H9 (cell line): Measurements from ENCODE around the gene ZNG1F. TPM values are rescaled to one million over a fixed set of nuclear protein-coding genes. Genes with fewer than 3 reads are reported as not detected.
"Not testable (repeated sequence)": the region's sequence is repeated elsewhere in the genome, so short reads cannot be mapped to it uniquely, and the experiment has no call there.

Experiments used
- DNase-seq: peaks from one replicate; pipeline ENCODE4 v3.0.0-alpha.2; 2017
- H2AFZ ChIP-seq: one replicate; pipeline ENCODE4 v1.6.1; 2013; ENCODE audit warnings: mild to moderate bottlenecking, low read length, control low read depth, moderate library complexity
- H2AK5ac ChIP-seq: 2 replicates; pipeline ENCODE4 v1.6.1; 2013; ENCODE audit warnings: low read length, control low read depth, mixed read lengths; ENCODE audit not compliant: insufficient read length
- H2BK120ac ChIP-seq: one replicate; pipeline ENCODE4 v1.6.1; 2013; ENCODE audit warnings: low read depth, mild to moderate bottlenecking, low read length, control low read depth, inconsistent platforms; ENCODE audit not compliant: poor library complexity, severe bottlenecking
- H2BK12ac ChIP-seq: 2 replicates; pipeline ENCODE4 v1.6.1; 2013; ENCODE audit warnings: low read length, control low read depth, mixed read lengths, low read depth; ENCODE audit not compliant: insufficient read length
- H2BK15ac ChIP-seq: 2 replicates; pipeline ENCODE4 v1.6.1; 2013; ENCODE audit warnings: low read depth, low read length, control low read depth
- H2BK20ac ChIP-seq: one replicate; pipeline ENCODE4 v1.6.1; 2013; ENCODE audit warnings: low read depth, mild to moderate bottlenecking, low read length, control low read depth, inconsistent platforms; ENCODE audit not compliant: poor library complexity, severe bottlenecking
- H2BK5ac ChIP-seq: 2 replicates; pipeline ENCODE4 v1.6.1; 2013; ENCODE audit warnings: low read length, control low read depth, mixed read lengths; ENCODE audit not compliant: insufficient read length
- H3K14ac ChIP-seq: 2 replicates; pipeline ENCODE4 v1.6.1; 2013; ENCODE audit warnings: low read length, control low read depth; ENCODE audit not compliant: insufficient read depth
- H3K18ac ChIP-seq: 2 replicates; pipeline ENCODE4 v1.6.1; 2013; ENCODE audit warnings: low read depth, mild to moderate bottlenecking, mixed read lengths, low read length, control low read depth; ENCODE audit not compliant: insufficient read length
- H3K23ac ChIP-seq: 2 replicates; pipeline ENCODE4 v1.6.1; 2013; ENCODE audit warnings: low read length, control low read depth, mixed read lengths, low read depth; ENCODE audit not compliant: insufficient read length
- H3K23me2 ChIP-seq: 2 replicates; pipeline ENCODE4 v1.6.1; 2013; ENCODE audit warnings: low read depth, mild to moderate bottlenecking, mixed read lengths, low read length, control low read depth; ENCODE audit not compliant: insufficient read length, poor library complexity, severe bottlenecking
- H3K27ac ChIP-seq: 2 replicates; pipeline ENCODE4 v1.5.1; 2013; ENCODE audit warnings: low read length, control low read depth, mixed read lengths, low read depth; ENCODE audit not compliant: insufficient read length
- H3K27me3 ChIP-seq: 2 replicates; pipeline ENCODE4 v1.6.1; 2013; ENCODE audit warnings: low read length, control low read depth, inconsistent platforms; ENCODE audit not compliant: insufficient read depth
- H3K4ac ChIP-seq: 2 replicates; pipeline ENCODE4 v1.6.1; 2013; ENCODE audit warnings: low read depth, mild to moderate bottlenecking, control low read depth, inconsistent platforms, low read length, moderate library complexity
- H3K4me1 ChIP-seq: 2 replicates; pipeline ENCODE4 v1.6.1; 2013; ENCODE audit warnings: low read length, control low read depth, inconsistent platforms; ENCODE audit not compliant: insufficient read depth
- H3K4me2 ChIP-seq: 2 replicates; pipeline ENCODE4 v1.6.1; 2013; ENCODE audit warnings: low read length, control low read depth, mixed read lengths; ENCODE audit not compliant: insufficient read length, insufficient read depth
- H3K56ac ChIP-seq: 2 replicates; pipeline ENCODE4 v1.6.1; 2013; ENCODE audit warnings: low read depth, mild to moderate bottlenecking, mixed read lengths, low read length, control low read depth; ENCODE audit not compliant: insufficient read length
- H3K79me1 ChIP-seq: 2 replicates; pipeline ENCODE4 v1.6.1; 2013; ENCODE audit warnings: low read depth, mild to moderate bottlenecking, moderate library complexity, low read length, control low read depth, inconsistent platforms; ENCODE audit not compliant: insufficient read depth, poor library complexity, severe bottlenecking
- H3K79me2 ChIP-seq: 2 replicates; pipeline ENCODE4 v1.6.1; 2013; ENCODE audit warnings: low read length, control low read depth, inconsistent platforms; ENCODE audit not compliant: insufficient read depth
- H3K9ac ChIP-seq: 2 replicates; pipeline ENCODE4 v1.6.1; 2013; ENCODE audit warnings: low read length, control low read depth, mixed read lengths; ENCODE audit not compliant: insufficient read length; ENCODE audit errors: extremely low read depth
- H3K9me3 ChIP-seq: one replicate; pipeline ENCODE4 v1.6.1; 2013; ENCODE audit warnings: low read depth, low read length, inconsistent platforms; ENCODE audit not compliant: control insufficient read depth
- H3T11ph ChIP-seq: one replicate; pipeline ENCODE4 v1.6.1; 2013; ENCODE audit warnings: mild to moderate bottlenecking, low read length, control low read depth, inconsistent platforms
- H4K20me1 ChIP-seq: one replicate; pipeline ENCODE4 v1.6.1; 2013; ENCODE audit not compliant: control insufficient read depth, insufficient read length, insufficient read depth
- H4K5ac ChIP-seq: 2 replicates; pipeline ENCODE4 v1.6.1; 2013; ENCODE audit warnings: low read depth, mild to moderate bottlenecking, mixed read lengths, low read length, control low read depth; ENCODE audit not compliant: insufficient read length
- H4K8ac ChIP-seq: replicated peaks from 2 replicates; pipeline ENCODE4 v1.6.1; 2013; ENCODE audit warnings: low read length, control low read depth, mixed read lengths, low read depth; ENCODE audit not compliant: insufficient read length
- H4K91ac ChIP-seq: 2 replicates; pipeline ENCODE4 v1.6.1; 2013; ENCODE audit warnings: low read depth, mild to moderate bottlenecking, moderate library complexity, mixed read lengths, low read length, control low read depth; ENCODE audit not compliant: insufficient read length
- H3K27ac Mint-ChIP-seq, 3 experiments: 2 replicates in 2 of 3; 3 replicates in 1 of 3; pipeline ENCODE4 v1.8.0; 2020 to 2021; ENCODE audit warnings: mixed read lengths in 3 of 3, mild to moderate bottlenecking in 1 of 3, moderate library complexity in 1 of 3
- H3K27me3 Mint-ChIP-seq: 2 replicates; pipeline ENCODE4 v1.8.0; 2021; ENCODE audit warnings: low read depth, mild to moderate bottlenecking, moderate library complexity, mixed read lengths
- H3K36me3 Mint-ChIP-seq, 3 experiments: 2 replicates in 2 of 3; 3 replicates in 1 of 3; pipeline ENCODE4 v1.8.0; 2020 to 2021; ENCODE audit warnings: low read depth in 3 of 3, mixed read lengths in 3 of 3; ENCODE audit not compliant: insufficient read depth in 1 of 3
- H3K4me1 Mint-ChIP-seq, 2 experiments: 2 replicates each; pipeline ENCODE4 v1.8.0; 2020; ENCODE audit warnings: mixed read lengths in 2 of 2
- H3K4me3 Mint-ChIP-seq, 2 experiments: 2 replicates in 1 of 2; 3 replicates in 1 of 2; pipeline ENCODE4 v1.8.0; 2020 to 2021; ENCODE audit warnings: mild to moderate bottlenecking in 2 of 2, mixed read lengths in 2 of 2, moderate library complexity in 1 of 2
- H3K9me3 Mint-ChIP-seq, 2 experiments: 2 replicates in 1 of 2; 3 replicates in 1 of 2; pipeline ENCODE4 v1.8.0; 2020; ENCODE audit warnings: mild to moderate bottlenecking in 2 of 2, mixed read lengths in 2 of 2, moderate library complexity in 1 of 2
- WGBS: extraction: QIAGEN DNeasy Blood & Tissue Kit; methylation state at CpG from one replicate; pipeline ENCODE4 v1.1.7; 2013; ENCODE audit warnings: missing lambda C conversion rate, low lambda C conversion rate, mixed read lengths; ENCODE audit not compliant: insufficient read length; ENCODE audit errors: extremely low coverage; 5-methylcytosine and 5-hydroxymethylcytosine counted together
- total RNA-seq: library from RNA; stranded (reverse); gene quantifications from 2 replicates; pipeline ENCODE4 v1.2.1, GENCODE V29; 2021

ZNG1F gene
- total RNA-seq, 1 experiment from 2014 or later, result 13.4 TPM

DNA sequence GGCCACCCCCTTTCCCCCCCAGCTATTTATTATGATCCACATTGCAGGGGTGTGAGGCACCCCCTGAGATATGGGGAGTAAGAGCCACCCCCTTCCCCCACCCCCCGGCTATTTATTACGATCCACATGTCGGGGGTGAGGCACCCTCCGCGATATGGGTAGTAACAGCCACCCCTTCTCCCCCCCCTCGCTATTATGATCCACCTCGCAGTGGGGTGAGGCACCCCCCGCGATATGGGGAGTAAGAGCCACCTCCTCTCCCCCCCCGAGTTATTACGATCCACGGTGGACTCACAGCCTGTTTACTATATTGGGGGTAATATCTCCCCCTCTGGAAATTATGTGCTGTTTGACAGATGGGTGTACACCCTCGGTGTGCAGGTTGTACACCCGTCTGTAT lies 75.8 kb downstream of the ZNG1F start:
- H3K79me1 ChIP-seq, H2BK12ac ChIP-seq, H3K4me3 Mint-ChIP-seq, H3K9ac ChIP-seq, H2BK5ac ChIP-seq, H3K14ac ChIP-seq, H3K4me1 Mint-ChIP-seq, H3K27ac Mint-ChIP-seq, H2AFZ ChIP-seq, H4K20me1 ChIP-seq, H3K27ac ChIP-seq, H3K4ac ChIP-seq, H2BK120ac ChIP-seq, H3K9me3 Mint-ChIP-seq, H3K9me3 ChIP-seq, H3K4me2 ChIP-seq, H4K5ac ChIP-seq, H2BK15ac ChIP-seq, H3K79me2 ChIP-seq, H4K8ac ChIP-seq, H4K91ac ChIP-seq, H3T11ph ChIP-seq, H3K56ac ChIP-seq, H3K4me1 ChIP-seq, DNase-seq, H3K27me3 ChIP-seq, H3K36me3 Mint-ChIP-seq, H3K23ac ChIP-seq, H2BK20ac ChIP-seq, H3K23me2 ChIP-seq, H3K18ac ChIP-seq, H2AK5ac ChIP-seq: not testable (repeated sequence)
- peaks cover 12% of the 10 kb centered on the region for H3K27me3 Mint-ChIP-seq
- no CpG with 5 or more reads among the region's 14 CpGs for WGBS

DNA sequence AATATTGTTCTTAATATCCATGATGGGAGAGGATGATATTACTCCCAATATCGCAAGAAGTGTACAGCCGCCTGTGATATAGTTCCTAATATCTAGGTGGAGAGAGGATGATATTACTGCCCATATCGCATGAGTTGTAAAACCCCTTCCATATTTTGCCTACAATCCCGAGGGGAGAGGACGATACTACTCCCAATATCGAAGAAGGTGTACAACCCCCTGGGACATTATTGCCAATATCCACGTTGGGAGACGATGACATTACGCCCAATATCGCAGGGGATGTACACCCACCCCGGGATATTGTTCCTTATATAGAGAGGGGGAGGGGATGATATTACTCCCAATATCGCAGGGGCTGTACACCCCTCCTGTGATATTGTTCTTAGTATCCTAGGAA lies 77.7 kb downstream of the ZNG1F start:
- not testable (repeated sequence) for H2BK5ac ChIP-seq, H3K79me1 ChIP-seq, H3K9me3 ChIP-seq, H2BK15ac ChIP-seq, H2BK12ac ChIP-seq, H4K91ac ChIP-seq, H3K79me2 ChIP-seq, H3K23me2 ChIP-seq, H3K4me2 ChIP-seq, H3K27me3 ChIP-seq, H2BK120ac ChIP-seq, H3K4me3 Mint-ChIP-seq, H2AFZ ChIP-seq, H3K56ac ChIP-seq, H3K4ac ChIP-seq, H3T11ph ChIP-seq, H4K8ac ChIP-seq, H3K27ac ChIP-seq, H3K4me1 Mint-ChIP-seq, H3K23ac ChIP-seq, H3K14ac ChIP-seq, H3K9ac ChIP-seq, H2BK20ac ChIP-seq, H3K4me1 ChIP-seq, H3K18ac ChIP-seq, H4K5ac ChIP-seq, DNase-seq, H3K27ac Mint-ChIP-seq, H2AK5ac ChIP-seq, H3K36me3 Mint-ChIP-seq, H3K9me3 Mint-ChIP-seq, H4K20me1 ChIP-seq
- peaks cover 17% of the 10 kb centered on the region for H3K27me3 Mint-ChIP-seq
- WGBS, result no CpG with 5 or more reads among the region's 12 CpGs
